Coronary artery (tissue), 2 donors: ENCODE results near the gene VPS39.

Source experiments
- DNase-seq: peaks from one replicate; pipeline ENCODE4 v3.0.0-alpha.2; 2017; ENCODE audit warnings: low spot score
- H3K27ac ChIP-seq, 2 donors: fragments of 200-600 bp; sonication (generic); one replicate each; pipeline ENCODE4 v1.5.1; 2016 to 2019
- H3K4me3 ChIP-seq: fragments of 200-600 bp; sonication (generic); 2 replicates; pipeline ENCODE4 v1.5.1; 2016; ENCODE audit warnings: mild to moderate bottlenecking, moderate library complexity
- TF ChIP-seq, protein P1 (sequence below): fragments of 200-600 bp; sonication (generic); IDR thresholded peaks from one replicate; pipeline ENCODE4 v1.5.1; 2019; ENCODE audit warnings: antibody characterized with exemption

Gene VPS39

GRCh38 chr15:42156243-42156922, 51.7 kb downstream of the VPS39 start, which contains the start of gene PLA2G4F:
Gene PLA2G4F, minus strand, starts transcription at chr15:42156636. Its CDS starts 87 bp downstream, at chr15:42156549.
- no peak for DNase-seq
- H3K27ac ChIP-seq = no peak within 1 kb of the TSS

DNA sequence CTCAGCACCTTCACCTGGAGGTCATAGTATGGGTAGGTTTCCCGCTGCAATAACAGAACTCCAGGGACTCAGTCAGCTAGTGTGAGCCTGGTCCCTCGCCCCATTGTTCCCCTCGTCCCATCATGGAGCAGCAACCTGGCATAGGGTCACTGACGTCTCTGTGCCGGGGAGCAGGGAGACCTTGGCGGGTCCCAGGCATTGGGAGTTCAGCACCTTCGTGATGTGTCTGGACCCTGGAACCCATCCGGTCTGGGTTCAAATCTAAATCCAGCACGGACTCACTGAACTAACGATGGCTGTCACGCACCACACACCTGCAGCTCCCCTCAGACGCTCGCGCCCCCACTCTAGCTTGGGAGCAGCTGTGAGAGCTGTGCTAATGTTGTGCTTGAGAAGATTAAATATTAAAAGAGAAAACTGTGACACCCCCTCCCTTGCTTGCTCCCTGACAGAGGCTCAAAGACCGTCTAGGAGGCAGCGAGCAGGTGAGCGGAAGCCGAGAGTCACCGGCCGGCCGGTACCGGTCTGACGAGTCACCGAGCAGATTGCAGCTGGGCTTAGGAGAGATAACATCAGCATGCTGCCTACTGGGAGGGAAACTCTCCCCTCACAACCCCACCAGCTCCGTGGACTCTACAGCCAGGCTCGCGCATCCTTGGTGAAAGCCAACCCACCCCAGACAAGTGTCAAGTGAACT, 52.4 kb downstream of the VPS39 start:
- no peak overlapping the region for H3K4me3 ChIP-seq
- H3K27ac ChIP-seq = no peak overlapping the region
- TF ChIP-seq, protein P1, sequence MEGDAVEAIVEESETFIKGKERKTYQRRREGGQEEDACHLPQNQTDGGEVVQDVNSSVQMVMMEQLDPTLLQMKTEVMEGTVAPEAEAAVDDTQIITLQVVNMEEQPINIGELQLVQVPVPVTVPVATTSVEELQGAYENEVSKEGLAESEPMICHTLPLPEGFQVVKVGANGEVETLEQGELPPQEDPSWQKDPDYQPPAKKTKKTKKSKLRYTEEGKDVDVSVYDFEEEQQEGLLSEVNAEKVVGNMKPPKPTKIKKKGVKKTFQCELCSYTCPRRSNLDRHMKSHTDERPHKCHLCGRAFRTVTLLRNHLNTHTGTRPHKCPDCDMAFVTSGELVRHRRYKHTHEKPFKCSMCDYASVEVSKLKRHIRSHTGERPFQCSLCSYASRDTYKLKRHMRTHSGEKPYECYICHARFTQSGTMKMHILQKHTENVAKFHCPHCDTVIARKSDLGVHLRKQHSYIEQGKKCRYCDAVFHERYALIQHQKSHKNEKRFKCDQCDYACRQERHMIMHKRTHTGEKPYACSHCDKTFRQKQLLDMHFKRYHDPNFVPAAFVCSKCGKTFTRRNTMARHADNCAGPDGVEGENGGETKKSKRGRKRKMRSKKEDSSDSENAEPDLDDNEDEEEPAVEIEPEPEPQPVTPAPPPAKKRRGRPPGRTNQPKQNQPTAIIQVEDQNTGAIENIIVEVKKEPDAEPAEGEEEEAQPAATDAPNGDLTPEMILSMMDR = no peak
- DNase-seq = no peak

More at GRCh38 chr15:42156243-42156922, 51.7 kb downstream of the VPS39 start, which contains the start of gene PLA2G4F:
- TF ChIP-seq, protein P1 = no peak
- no peak within 1 kb of the TSS for H3K4me3 ChIP-seq

- Histone ChIP-seq H3K4me3 (no peak overlapping the region), H3K27ac (no peak overlapping the region)
- DNase-seq = no peak
- TF ChIP-seq, protein P1 = no peak
These were observed 53.1 kb downstream of the VPS39 start for GRCh38 chr15:42154956-42155355.

- DNase-seq = no peak
- Histone ChIP-seq H3K27ac (no peak overlapping the region), H3K4me3 (no peak overlapping the region)
- TF ChIP-seq, protein P1 = no peak
These were observed 53.7 kb downstream of the VPS39 start for GRCh38 chr15:42154212-42154941.

DNA sequence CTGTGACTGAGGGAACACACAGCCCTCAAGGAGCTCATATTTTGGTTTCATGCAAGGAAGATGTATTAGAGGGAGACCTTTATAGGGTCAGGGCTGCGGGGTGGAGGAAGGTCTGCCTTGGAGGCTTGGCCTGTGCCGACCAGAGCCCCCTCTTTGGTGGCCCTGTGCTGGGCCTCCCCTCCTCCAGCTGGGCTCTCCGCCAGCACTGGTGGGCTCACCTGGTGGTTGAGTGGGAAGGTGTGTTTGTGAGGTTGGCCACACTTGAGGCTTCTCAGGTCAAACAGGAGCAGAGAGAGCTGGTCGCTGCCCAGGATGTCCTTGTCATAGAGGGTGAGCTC, 54.3 kb downstream of the VPS39 start:
- no peak for DNase-seq
- Histone ChIP-seq H3K27ac (no peak overlapping the region), H3K4me3 (no peak overlapping the region)
- TF ChIP-seq, protein P1 = no peak

DNA sequence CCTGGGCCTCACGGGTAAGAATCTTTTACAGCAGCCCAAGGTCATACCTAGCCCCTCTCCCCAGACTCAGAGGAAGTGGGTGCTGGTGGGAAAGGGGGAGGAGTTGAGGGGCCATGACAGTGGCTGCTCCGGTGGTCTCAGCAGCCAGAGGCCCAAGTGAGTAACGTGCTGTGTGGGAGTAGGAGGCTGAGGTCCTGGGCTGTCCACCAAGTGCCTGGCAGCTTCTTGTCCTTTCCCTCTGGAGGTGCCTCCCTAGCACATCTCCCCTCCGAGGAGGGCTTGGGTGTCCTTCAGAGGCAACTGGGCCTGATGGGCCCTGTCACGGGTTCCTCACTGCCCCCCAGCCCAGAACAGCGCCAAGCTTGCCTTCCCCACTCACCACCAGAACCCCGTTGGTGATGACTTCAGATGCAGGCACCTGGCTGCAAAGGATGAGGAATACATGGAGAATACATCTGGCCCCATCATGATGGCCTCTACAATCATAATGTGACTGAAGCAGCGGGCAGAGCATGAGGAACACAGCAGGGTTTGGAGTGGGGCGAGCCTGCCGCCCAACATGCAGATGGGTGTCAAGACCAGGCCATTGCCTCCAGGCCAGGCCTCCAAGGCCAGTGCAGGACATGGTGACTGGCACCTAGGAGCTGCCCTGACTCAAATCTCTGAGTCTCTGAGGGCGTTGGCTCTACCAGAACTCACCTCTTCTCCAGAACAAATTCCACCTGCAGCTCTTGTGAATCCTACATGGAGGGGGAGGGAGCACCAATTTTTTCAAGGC, 55.0 kb downstream of the VPS39 start:
- Histone ChIP-seq H3K4me3 (no peak overlapping the region), H3K27ac (no peak overlapping the region)
- TF ChIP-seq, protein P1 = no peak
- no peak for DNase-seq
